ENCODE results near the gene AP2M1.

Gene AP2M1

DNA sequence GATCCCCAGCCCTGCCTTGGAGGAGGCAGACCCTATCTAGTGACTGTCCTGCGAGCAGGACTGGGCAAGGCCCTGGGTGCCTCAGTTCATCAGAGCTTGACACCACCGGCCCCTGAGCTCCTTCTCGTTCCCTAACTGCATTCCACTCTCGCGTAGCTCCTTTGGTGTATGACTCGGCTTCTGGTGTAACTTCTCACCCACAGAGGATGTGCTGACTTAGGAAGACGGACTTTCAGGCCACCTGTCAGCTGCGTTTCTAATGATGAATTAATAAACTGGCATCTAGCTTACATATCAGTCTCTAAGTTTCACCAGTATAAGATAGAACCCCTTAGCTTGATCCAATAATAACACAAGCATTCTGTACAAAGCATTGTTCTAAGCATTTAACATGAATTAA, 28.9 kb downstream of the AP2M1 start:
- no peak for DNase-seq (ENCODE audit: low spot score)
- TF ChIP-seq, protein P1, sequence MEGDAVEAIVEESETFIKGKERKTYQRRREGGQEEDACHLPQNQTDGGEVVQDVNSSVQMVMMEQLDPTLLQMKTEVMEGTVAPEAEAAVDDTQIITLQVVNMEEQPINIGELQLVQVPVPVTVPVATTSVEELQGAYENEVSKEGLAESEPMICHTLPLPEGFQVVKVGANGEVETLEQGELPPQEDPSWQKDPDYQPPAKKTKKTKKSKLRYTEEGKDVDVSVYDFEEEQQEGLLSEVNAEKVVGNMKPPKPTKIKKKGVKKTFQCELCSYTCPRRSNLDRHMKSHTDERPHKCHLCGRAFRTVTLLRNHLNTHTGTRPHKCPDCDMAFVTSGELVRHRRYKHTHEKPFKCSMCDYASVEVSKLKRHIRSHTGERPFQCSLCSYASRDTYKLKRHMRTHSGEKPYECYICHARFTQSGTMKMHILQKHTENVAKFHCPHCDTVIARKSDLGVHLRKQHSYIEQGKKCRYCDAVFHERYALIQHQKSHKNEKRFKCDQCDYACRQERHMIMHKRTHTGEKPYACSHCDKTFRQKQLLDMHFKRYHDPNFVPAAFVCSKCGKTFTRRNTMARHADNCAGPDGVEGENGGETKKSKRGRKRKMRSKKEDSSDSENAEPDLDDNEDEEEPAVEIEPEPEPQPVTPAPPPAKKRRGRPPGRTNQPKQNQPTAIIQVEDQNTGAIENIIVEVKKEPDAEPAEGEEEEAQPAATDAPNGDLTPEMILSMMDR (IDR thresholded peaks at IDR 0.05; ENCODE audit: extremely low read depth, missing control alignments) = no peak

DNA sequence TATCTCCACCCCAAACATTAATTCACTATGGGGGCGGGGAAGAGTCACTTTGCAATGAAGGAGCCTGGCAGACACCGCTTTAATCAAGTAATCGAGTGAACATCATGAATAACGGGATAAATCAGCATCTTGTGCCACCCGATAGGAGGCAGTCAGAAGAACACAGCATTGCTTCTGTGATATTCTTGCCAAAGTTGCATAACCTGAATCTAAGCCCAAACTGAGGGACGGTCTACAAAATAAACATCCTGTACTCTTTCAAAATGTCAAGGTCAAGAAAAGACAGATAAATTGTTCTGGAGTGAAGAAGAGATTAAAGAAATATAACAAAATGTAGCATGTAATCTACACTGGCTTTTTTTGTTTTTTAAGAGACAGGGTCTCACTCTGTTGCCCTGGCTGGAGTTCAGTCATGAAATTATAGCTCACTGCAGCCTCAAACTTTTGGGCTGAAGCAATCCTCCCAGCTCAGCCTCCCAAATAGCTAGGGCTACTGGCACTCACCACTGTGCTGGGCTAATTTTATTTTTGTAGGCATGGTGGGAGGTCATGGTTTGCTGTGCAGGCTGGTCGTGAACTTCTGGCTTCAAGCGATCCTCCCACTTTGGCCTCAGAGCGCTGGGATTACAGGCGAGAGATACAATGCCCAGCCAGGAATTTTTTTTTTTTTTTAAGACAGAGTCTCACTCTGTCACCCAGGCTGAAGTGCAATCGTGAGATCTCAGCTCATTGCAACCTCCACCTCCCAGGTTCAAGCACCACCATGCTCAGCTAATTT, 34.7 kb downstream of the AP2M1 start:
- TF ChIP-seq, protein P1 (IDR thresholded peaks at IDR 0.05; ENCODE audit: extremely low read depth, missing control alignments) = no peak
- DNase-seq (ENCODE audit: low spot score) = no peak

DNA sequence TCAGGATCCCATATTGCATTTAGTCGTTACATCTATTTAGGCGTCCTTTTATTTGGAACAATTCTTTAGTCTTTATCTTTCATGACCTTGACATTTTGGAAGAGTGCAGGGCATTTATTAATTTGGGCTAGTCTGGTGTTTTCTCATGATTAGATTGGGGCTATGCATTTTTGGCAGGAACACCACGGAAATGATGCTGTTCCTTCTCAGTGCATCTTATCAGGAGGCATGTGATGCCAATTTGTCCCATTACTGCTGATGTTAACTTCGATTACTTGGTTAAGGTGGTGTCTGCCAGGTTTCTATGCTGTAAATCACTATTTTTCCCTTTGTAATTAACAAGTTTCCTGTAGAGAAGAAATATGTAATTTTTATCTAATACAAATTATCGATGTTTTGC, 36.6 kb downstream of the AP2M1 start:
- DNase-seq (ENCODE audit: low spot score) = no peak
- TF ChIP-seq, protein P1 (IDR thresholded peaks at IDR 0.05; ENCODE audit: extremely low read depth, missing control alignments) = no peak

DNA sequence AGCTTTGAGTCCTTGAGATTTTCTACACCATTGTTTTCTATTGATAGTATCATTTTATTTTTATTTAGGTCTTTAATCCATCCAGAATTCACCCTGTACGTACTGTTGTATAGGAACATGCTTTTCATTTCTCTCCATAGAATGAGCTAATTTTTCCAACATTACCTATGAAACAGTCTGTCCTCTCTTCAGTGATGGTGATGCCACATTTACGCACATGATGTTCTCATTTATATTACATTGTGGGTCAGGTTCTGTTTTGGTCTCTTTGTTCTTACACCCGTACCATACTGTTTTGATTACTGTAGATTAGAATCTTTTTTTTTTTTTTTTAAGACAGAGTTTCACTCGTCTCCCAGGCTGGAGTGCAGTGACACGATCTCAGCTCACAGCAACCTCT, 37.1 kb downstream of the AP2M1 start:
- no peak for DNase-seq (ENCODE audit: low spot score)
- TF ChIP-seq, protein P1 (IDR thresholded peaks at IDR 0.05; ENCODE audit: extremely low read depth, missing control alignments) = no peak

DNA sequence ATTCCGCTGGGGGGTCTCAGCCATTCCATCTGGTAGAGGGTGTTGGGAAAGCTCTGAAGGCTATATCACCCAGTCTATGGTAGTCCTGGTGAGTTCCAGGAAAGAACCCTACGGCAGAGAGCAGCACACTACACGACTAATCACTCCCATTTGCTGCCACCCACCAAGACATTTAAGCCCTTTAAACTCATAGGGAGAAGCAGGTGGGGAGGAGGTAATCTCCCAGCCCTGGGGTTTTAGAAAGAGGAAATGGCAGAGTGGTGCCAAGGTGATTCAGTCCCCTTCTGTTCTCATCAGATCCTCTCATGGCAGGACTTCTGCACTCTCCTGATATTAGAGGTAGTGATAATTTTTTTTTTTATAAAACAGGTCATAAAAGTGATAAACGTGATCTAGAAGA, 44.2 kb downstream of the AP2M1 start:
- DNase-seq (ENCODE audit: low spot score) = no peak
- TF ChIP-seq, protein P1 (IDR thresholded peaks at IDR 0.05; ENCODE audit: extremely low read depth, missing control alignments) = no peak

DNA sequence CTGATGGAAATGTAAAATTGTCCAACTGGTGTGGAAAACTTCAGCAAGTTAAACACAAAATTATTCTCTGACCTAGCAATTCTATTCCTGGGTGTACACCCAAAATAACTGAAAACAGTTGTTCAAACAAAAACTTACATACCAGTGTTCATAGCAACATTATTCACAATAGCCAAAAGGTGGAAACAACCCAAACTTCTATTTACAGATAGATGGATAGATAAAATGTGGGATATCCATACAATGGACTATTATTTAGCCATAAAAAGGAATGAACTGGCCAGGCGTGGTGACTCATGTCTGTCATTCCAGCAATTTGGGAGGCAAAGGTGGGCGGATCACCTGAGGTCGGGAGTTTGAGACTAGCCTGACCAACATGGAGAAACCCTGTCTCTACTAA, 47.9 kb downstream of the AP2M1 start:
- DNase-seq (ENCODE audit: low spot score) = no peak
- TF ChIP-seq, protein P1 (IDR thresholded peaks at IDR 0.05; ENCODE audit: extremely low read depth, missing control alignments) = no peak

DNA sequence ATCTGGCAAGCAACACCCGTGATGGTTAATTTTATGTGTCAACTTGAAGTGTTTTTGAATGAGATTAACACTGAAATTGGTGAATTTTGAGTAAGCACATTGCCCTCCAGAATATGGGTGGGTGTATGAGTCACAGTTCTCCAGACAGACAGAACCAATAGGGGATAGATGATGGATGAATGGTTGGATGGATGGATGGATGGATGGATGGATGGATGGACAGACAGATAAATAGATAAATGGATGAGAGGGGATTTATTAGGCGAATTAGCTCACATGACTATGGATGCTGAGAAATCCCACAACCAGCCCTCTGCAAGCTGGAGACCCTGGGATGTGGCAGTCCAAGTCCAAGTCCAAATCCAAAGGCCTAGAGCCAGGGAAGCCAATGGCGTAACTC, 49.3 kb downstream of the AP2M1 start:
- no peak for DNase-seq (ENCODE audit: low spot score)
- TF ChIP-seq, protein P1 (IDR thresholded peaks at IDR 0.05; ENCODE audit: extremely low read depth, missing control alignments) = no peak

Measured in GM20000 (cell line).